CD14-positive monocyte (primary cell): ENCODE results near the gene AVPR1A. TPM values are rescaled to one million over a fixed set of nuclear protein-coding genes. Genes with fewer than 3 reads are reported as not detected.

Source experiments
- DNase-seq, 3 donors: peaks; one replicate each; pipeline ENCODE4 v3.0.0-alpha.2; 2011 to 2022
- H2AFZ ChIP-seq: 2 replicates; pipeline ENCODE4 v1.6.0; 2012; ENCODE audit warnings: mild to moderate bottlenecking, low read depth, low read length, inconsistent platforms; ENCODE audit not compliant: insufficient read depth, poor library complexity, severe bottlenecking
- H3K27ac ChIP-seq, 2 donors: 1 replicate in 1 of 2; 2 replicates in 1 of 2; pipeline ENCODE4 v1.5.1; 2012 to 2013; ENCODE audit warnings: low read length in 2 of 2, control low read depth in 1 of 2, inconsistent platforms in 1 of 2, low read depth in 1 of 2, mild to moderate bottlenecking in 1 of 2
- H3K27me3 ChIP-seq, 2 donors: one replicate each; pipeline versions ENCODE4 v1.6.0 to v1.6.1; 2011 to 2013; ENCODE audit warnings: low read length in 2 of 2; ENCODE audit not compliant: control insufficient read depth in 2 of 2, insufficient read depth in 2 of 2
- H3K36me3 ChIP-seq, 2 donors: replicated peaks in 1 of 2; 1 replicate in 1 of 2; 2 replicates in 1 of 2; pipeline versions ENCODE4 v1.5.1 to v1.6.1; 2012 to 2013; ENCODE audit warnings: low read length in 2 of 2, control low read depth in 1 of 2, inconsistent platforms in 1 of 2, mild to moderate bottlenecking in 1 of 2; ENCODE audit not compliant: insufficient read depth in 2 of 2, control insufficient read depth in 1 of 2
- H3K4me1 ChIP-seq, 2 donors: 1 replicate in 1 of 2; 2 replicates in 1 of 2; pipeline versions ENCODE4 v1.5.1 to v1.6.1; 2012 to 2013; ENCODE audit warnings: low read length in 2 of 2, control low read depth in 1 of 2, inconsistent platforms in 1 of 2, mild to moderate bottlenecking in 1 of 2, moderate library complexity in 1 of 2; ENCODE audit not compliant: insufficient read depth in 2 of 2, control insufficient read depth in 1 of 2
- H3K4me2 ChIP-seq: replicated peaks from 2 replicates; pipeline ENCODE3; 2012; ENCODE audit warnings: low read length, moderate library complexity, mild to moderate bottlenecking; ENCODE audit not compliant: poor library complexity, severe bottlenecking; ENCODE audit errors: extremely low read depth
- H3K4me3 ChIP-seq, 3 experiments: fragments of 200-600 bp in 1 of 3; sonication (generic) in 1 of 3; replicated peaks in 1 of 3; 1 replicate in 2 of 3; 2 replicates in 1 of 3; pipeline ENCODE4 v1.5.1; 2011 to 2013; ENCODE audit warnings: low read length in 3 of 3, mild to moderate bottlenecking in 3 of 3, control low read depth in 2 of 3, low read depth in 2 of 3, inconsistent platforms in 1 of 3, moderate library complexity in 1 of 3
- H3K79me2 ChIP-seq: 2 replicates; pipeline ENCODE4 v1.6.0; 2012; ENCODE audit warnings: mild to moderate bottlenecking, control low read depth, inconsistent platforms, low read length, moderate library complexity; ENCODE audit not compliant: insufficient read depth
- H3K9ac ChIP-seq: 2 replicates; pipeline ENCODE4 v1.6.0; 2017; ENCODE audit warnings: low read length, mild to moderate bottlenecking; ENCODE audit not compliant: insufficient read depth, poor library complexity, severe bottlenecking
- H3K9me3 ChIP-seq, 2 donors: replicated peaks in 1 of 2; 1 replicate in 1 of 2; 2 replicates in 1 of 2; pipeline versions ENCODE4 v1.5.1 to v1.6.1; 2012 to 2013; ENCODE audit warnings: low read length in 2 of 2, control low read depth in 1 of 2; ENCODE audit not compliant: control insufficient read depth in 1 of 2, insufficient read depth in 1 of 2
- H4K20me1 ChIP-seq: 2 replicates; pipeline ENCODE4 v1.6.0; 2012; ENCODE audit warnings: mild to moderate bottlenecking, low read length, control low read depth, moderate library complexity; ENCODE audit not compliant: insufficient read depth
- H3K27ac Mint-ChIP-seq, 7 donors: one replicate each; pipeline ENCODE4 v1.8.0; 2020; ENCODE audit warnings: mild to moderate bottlenecking in 7 of 7, mixed read lengths in 7 of 7, moderate library complexity in 6 of 7, inconsistent platforms in 2 of 7
- H3K27me3 Mint-ChIP-seq, 3 donors: one replicate each; pipeline ENCODE4 v1.8.0; 2021 to 2022; ENCODE audit warnings: low read depth in 3 of 3, mild to moderate bottlenecking in 3 of 3, mixed read lengths in 3 of 3, moderate library complexity in 3 of 3, inconsistent platforms in 1 of 3
- H3K36me3 Mint-ChIP-seq, 2 donors: one replicate each; pipeline ENCODE4 v1.8.0; 2020; ENCODE audit warnings: mixed read lengths in 2 of 2, inconsistent platforms in 1 of 2, mild to moderate bottlenecking in 1 of 2
- H3K4me1 Mint-ChIP-seq: one replicate; pipeline ENCODE4 v1.8.0; 2020; ENCODE audit warnings: mild to moderate bottlenecking, mixed read lengths
- H3K4me3 Mint-ChIP-seq, 2 donors: one replicate each; pipeline ENCODE4 v1.8.0; 2020; ENCODE audit warnings: mild to moderate bottlenecking in 2 of 2, mixed read lengths in 2 of 2, moderate library complexity in 1 of 2
- H3K9me3 Mint-ChIP-seq, 7 donors: one replicate each; pipeline ENCODE4 v1.8.0; 2020 to 2022; ENCODE audit warnings: mixed read lengths in 7 of 7, mild to moderate bottlenecking in 6 of 7, moderate library complexity in 6 of 7, inconsistent platforms in 2 of 7
- CTCF ChIP-seq: fragments of 200-600 bp; IDR thresholded peaks from one replicate; pipeline ENCODE4 v1.8.0; 2022; ENCODE audit warnings: antibody characterized with exemption, mild to moderate bottlenecking
- WGBS: methylation state at CpG from one replicate; pipeline ENCODE4 v1.1.5; 2013; ENCODE audit warnings: missing lambda C conversion rate; ENCODE audit not compliant: insufficient coverage; 5-methylcytosine and 5-hydroxymethylcytosine counted together
- intact Hi-C, 2 donors: fragments of 100-400 bp; cut with micrococcal nuclease; formaldehyde crosslinking; loops; one replicate each; pipeline versions ENCODE4 v1.15.0 to v1.15.1; 2023
- polyA plus RNA-seq, 3 donors: library from polyadenylated mRNA; depleted of rRNA in 1 of 3; unstranded in 2 of 3; stranded (reverse) in 1 of 3; fragments of 300-500 nt in 2 of 3; fragments of >200 nt in 1 of 3; fragmentation: Illumina TruSeq in 2 of 3; gene quantifications; 1 replicate in 2 of 3; 2 replicates in 1 of 3; pipeline ENCODE4 v1.2.3, GENCODE V29; 2012 to 2021

The AVPR1A gene
- polyA plus RNA-seq, 3 donors: not detected

- H3K27me3 Mint-ChIP-seq: peaks cover 57 to 77% (median 64%) of the 10 kb centered on the region in 3 donors
- H3K4me3 ChIP-seq: peak overlapping the region in 1 of 3 experiments; percentile 53
Observed at GRCh38 chr12:63149909-63150712, 890 bp downstream of the AVPR1A start.

GRCh38 chr12:63144556-63144955 is 6.4 kb downstream of the AVPR1A start:
- Histone ChIP-seq H4K20me1 (no peaks in the 10 kb centered on the region), H3K9ac (no peak overlapping the region), H3K27me3 (peaks cover 26 to 41% of the 10 kb centered on the region in 2 donors), H3K79me2 (no peaks in the 10 kb centered on the region), H3K36me3 (no peaks in the 10 kb centered on the region), H3K9me3 (peaks cover 0 to 4% of the 10 kb centered on the region in 2 donors), H3K4me1 (no peaks in the 10 kb centered on the region), H3K27ac (no peak overlapping the region), H3K4me2 (no peak overlapping the region), H2AFZ (no peak overlapping the region), H3K4me3 (no peak overlapping the region)
- no peak for TF ChIP-seq CTCF
- DNase-seq: no peak
- no peaks in the 10 kb centered on the region for H3K36me3 Mint-ChIP-seq
- no peak overlapping the region for H3K27ac Mint-ChIP-seq
- intact Hi-C loops: no loop called here
- no peak overlapping the region for H3K4me3 Mint-ChIP-seq
- WGBS: 74% methylated on average over 2 of the region's 3 CpGs
- peaks cover 28 to 42% (median 34%) of the 10 kb centered on the region in 3 donors for H3K27me3 Mint-ChIP-seq
- H3K9me3 Mint-ChIP-seq: peaks cover 0 to 3% (median 0%) of the 10 kb centered on the region in 7 donors
- no peaks in the 10 kb centered on the region for H3K4me1 Mint-ChIP-seq

More at GRCh38 chr12:63149909-63150712, 890 bp downstream of the AVPR1A start:
- no peaks in the 10 kb centered on the region for H3K36me3 ChIP-seq
- peaks cover 58 to 73% of the 10 kb centered on the region in 2 donors for H3K27me3 ChIP-seq
- H2AFZ ChIP-seq: no peak overlapping the region
- H3K27ac Mint-ChIP-seq: peak overlapping the region in 1 of 7 donors; percentile 55
- peak overlapping the region in 1 of 2 donors; percentile 90 for H3K4me3 Mint-ChIP-seq
- peaks cover 26% of the 10 kb centered on the region for H3K4me1 Mint-ChIP-seq
- H3K4me2 ChIP-seq: peak overlapping the region; percentile 62
- H3K27ac ChIP-seq: no peak overlapping the region
- DNase-seq: no peak
- peaks cover 0 to 12% (median 7%) of the 10 kb centered on the region in 7 donors for H3K9me3 Mint-ChIP-seq
- no peaks in the 10 kb centered on the region for H4K20me1 ChIP-seq
- H3K79me2 ChIP-seq: no peaks in the 10 kb centered on the region
- H3K9me3 ChIP-seq: peaks cover 0 to 27% of the 10 kb centered on the region in 2 donors
- no peak overlapping the region for H3K9ac ChIP-seq
- H3K4me1 ChIP-seq: peaks cover 20% of the 10 kb centered on the region in 2 donors
- intact Hi-C loops: no loop called here
- peaks cover 5 to 12% of the 10 kb centered on the region in 2 donors for H3K36me3 Mint-ChIP-seq
- TF ChIP-seq CTCF: no peak
- WGBS: 8% methylated on average over 75 of the region's 75 CpGs
